Right hindlimb (tissue), 1 donor: ENCODE measurements around the gene LRRC8D.

Source experiments
- DNase-seq: peaks from one replicate; pipeline ENCODE4 v3.0.0-alpha.2; 2018

Gene LRRC8D

GRCh38 chr1:89943846-89944781 is 123.3 kb downstream of the LRRC8D start:
- no peak for DNase-seq

DNA sequence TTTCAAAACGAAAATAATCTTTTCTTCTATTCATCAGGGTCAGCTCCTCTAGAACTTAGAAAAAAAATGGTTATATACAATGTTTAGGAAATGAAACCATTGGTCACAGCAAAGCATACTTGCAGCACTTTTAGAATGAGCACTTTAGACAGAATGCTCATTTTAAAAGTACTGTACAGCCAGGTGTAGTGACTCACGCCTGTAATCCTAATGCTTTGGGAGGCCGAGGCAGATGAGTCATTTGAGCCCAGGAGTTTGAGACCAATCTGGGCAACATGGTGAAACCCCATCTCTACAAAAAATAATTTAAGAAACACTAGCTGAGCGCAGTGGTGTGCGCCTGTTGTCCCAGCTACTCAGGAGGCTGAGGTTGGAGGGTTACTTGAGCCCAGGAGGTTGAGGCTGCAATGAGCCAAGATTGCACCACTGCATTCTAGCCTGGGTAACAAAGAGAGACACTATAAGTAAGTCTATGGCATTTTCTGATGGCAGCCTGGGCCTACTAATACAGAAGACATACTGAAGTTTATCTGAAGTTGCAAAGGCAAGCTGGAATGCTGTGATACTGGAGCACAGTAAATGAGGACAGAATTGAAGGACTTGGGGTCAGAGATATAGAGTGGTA is 125.1 kb downstream of the LRRC8D start:
- DNase-seq = no peak

GRCh38 chr1:89946532-89946931 is 125.7 kb downstream of the LRRC8D start:
- DNase-seq = no peak

- DNase-seq = no peak
Measured at GRCh38 chr1:89948722-89949345, 128.0 kb downstream of the LRRC8D start.

DNA sequence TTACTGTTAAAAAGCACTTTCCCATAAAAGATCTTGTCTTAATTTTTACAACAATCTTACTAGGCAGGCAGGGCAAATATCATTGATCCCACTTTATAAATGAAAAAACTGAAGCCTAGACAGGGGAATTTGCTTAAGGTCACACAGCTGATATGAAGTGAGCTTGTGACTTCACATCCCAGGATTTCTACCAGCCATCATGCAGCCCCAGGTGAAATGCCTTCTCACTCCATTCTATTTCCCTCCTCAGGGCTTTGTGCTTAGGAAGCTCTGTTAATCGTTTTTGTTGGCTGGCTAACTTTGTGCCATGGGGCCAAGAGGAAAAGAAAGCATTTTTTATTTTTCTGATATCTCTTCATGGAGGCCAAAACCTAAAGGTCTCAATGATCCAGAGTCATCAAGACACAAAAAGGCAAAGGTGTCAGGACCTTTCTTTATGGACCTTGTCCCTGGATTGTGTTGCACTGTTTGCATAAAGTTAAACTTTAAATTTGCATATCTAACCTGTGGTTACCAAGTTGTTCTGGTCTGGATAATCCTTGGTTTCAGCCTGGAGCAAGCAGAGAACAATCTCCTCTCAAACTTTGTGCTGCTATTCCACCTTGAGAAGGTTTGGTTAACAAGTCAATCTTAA is 129.3 kb downstream of the LRRC8D start:
- no peak for DNase-seq

DNA sequence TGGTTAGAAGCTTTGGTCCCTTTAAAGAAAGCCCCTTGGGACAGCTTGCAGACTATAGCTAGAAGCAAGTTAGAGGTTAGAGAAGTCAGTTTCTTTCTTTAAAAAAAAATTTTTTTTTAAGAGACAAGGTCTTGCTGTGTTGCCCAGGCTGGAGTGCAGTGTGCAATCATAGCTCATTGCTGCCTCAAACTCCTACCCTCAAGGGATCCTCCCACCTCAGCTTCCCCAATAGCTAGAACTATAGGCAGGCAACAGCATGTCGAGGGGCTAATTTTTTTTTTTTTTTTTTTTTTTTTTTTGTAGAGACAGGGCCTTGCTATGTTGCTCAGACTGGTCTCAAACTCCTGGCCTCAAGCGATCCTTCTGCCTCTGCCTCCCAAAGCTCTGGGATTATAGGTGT is 129.9 kb downstream of the LRRC8D start:
- no peak for DNase-seq

DNA sequence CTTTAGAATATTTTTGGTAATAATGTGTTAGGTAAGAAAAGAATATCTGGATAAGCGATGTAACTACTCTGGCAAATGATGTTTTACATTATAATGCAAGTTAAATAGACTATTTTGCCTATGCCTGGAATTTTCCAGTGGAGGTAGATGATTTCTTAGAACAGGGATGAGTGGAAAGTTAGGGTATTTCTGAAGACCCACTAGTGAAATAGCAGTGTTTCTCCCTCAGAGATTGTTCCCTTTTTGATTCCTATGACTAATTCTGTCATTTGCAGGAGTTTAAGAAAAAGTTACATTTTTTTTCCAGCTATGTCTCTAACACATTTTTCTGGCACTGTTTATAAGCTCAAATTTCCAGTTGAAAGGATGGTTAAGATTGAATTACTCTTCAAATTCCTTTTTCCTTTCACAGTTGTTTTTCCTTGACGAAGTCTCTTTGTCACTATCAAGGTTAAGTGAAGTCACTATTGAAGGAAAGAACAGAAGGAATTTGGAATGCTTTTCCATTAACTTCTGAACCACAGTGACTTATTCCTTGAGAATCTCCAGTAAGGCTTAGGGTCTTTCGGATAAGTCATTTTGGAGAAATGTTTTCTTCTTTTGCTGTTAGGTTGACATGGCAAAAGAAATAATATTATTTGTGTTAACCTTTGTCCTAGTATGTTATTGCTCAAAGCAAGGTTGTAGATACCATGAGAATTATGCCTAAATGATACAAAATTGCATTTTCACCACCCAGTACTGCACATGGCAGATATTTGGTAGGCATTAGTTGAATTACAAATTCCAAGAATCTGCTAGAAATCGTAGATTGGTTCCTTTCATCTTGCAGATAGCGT is 131.2 kb downstream of the LRRC8D start:
- no peak for DNase-seq

DNA sequence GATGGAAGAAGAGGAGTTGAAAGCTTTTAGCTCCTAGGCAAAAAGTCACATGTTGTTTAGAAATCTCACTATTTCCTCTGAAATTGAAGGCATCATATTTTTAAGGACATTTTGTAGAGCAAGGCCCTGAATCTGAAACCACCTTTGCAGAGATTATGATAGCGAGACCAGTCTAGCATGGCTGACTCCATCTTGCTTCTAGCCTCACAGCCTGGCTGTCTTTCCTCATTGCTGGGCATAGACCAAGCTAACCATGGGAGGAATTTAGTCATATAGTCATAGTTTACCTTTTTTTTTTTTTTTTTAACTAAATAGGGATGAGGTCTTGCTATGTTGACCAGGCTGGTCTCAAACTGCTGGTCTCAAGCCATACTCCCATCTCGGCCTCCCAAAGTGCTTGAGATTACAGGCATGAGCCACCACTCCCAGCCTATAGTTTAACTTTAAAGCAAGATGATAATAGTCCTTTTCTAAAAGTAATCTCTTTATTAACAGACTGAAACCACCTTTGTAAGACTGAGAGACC is 131.8 kb downstream of the LRRC8D start:
- DNase-seq = no peak

GRCh38 chr1:89953131-89953626 is 132.3 kb downstream of the LRRC8D start:
- no peak for DNase-seq

DNA sequence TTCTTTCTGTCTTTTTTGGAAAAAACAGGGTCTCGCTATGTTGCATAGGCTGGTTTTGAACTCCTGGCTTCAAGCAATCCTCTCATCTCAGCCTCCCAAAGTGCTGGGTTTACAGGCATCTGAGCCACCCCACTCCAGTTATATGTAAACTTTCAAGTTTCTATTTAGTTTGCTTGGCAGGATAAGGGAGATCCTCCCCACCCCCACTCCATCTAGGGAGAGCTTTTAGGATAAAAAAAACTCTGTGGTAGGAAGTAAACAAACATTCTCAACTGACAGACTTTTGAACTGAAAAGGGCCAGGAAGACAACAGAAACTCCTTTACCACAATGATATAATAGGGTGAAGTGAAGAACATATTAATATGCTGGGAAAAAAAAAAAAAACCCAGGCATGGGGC is 133.1 kb downstream of the LRRC8D start:
- DNase-seq = no peak

DNA sequence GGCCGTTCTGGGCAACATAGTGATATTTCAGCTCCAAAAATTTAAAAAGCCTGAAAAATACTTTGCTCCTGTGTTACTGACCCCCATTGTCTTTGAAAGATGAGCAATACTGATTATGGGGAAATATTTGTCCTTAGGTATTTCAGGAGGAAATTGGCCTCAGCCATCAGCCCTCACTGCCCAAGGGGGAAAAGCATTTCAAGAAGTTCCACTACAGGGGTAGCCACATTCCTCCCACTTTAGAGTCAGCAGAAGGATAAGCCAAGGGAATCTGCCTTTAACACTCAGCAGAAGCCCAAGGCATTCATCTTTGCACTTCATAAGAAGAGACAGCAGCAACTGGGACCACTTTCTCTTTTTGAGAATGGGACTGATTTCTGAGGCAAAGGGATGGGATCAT is 133.6 kb downstream of the LRRC8D start:
- DNase-seq = no peak

DNA sequence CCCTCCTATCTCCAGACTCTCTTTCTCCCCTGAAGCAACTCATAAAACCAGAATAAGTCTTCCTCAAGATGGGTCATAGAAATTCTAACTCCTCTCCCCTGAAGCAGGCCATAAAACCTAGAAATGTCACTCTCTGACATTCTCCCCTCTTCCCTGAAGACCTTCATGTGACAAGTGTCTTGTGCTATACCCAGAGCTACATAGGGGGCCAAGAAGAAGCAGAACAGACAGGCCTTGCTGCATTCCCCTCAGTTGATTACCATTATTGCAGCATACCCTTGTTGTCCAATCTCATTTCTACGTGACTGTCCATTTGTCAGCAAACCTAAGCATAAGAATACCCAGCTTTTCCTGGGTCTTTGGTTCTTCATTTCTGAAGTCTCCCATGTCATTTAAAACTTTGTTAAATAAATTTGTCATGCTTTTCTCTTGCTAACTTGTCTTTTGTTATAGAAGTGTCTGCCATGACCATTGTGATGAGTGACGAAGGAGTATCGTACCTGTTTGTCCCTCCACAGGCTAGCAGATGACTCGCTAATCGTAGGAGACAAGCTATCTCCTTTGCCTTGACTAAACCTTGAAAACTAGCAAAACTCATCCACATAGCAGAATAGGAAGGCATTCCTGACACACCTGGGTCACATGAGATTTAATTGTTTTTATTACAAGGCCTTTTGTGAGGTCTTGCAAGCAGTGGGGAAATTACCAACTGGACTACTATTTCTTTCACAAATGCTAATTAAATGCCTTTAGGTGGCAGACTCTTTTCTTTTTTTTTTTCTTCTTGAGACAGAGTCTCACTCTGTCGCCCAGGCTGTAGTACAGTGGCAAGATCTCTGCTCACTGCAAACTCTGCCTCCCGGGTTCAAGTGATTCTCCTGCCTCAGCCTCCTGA is 134.7 kb downstream of the LRRC8D start:
- DNase-seq = no peak

- DNase-seq = no peak
Measured at GRCh38 chr1:89957107-89957506, 136.3 kb downstream of the LRRC8D start.

- no peak for DNase-seq
Measured at GRCh38 chr1:89958851-89959654, 138.2 kb downstream of the LRRC8D start.

DNA sequence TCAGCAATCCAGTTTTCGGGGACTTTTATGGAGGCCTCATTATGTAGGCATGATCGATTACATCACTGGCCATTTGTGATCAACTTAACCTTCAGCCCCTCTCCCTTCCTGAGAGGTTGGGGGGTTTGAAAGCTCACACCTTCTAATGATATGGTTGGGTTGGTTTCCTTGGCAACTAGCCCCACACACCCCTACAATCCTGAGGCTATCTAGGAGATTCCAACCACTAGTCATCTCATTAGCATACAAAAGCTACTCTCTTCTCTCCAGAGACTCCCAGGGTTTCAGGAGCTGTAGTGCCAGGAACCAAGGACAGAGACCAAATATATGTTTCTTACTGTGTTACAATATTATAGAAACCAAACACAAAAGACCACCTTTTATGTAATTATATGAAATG is 138.9 kb downstream of the LRRC8D start:
- DNase-seq = no peak

DNA sequence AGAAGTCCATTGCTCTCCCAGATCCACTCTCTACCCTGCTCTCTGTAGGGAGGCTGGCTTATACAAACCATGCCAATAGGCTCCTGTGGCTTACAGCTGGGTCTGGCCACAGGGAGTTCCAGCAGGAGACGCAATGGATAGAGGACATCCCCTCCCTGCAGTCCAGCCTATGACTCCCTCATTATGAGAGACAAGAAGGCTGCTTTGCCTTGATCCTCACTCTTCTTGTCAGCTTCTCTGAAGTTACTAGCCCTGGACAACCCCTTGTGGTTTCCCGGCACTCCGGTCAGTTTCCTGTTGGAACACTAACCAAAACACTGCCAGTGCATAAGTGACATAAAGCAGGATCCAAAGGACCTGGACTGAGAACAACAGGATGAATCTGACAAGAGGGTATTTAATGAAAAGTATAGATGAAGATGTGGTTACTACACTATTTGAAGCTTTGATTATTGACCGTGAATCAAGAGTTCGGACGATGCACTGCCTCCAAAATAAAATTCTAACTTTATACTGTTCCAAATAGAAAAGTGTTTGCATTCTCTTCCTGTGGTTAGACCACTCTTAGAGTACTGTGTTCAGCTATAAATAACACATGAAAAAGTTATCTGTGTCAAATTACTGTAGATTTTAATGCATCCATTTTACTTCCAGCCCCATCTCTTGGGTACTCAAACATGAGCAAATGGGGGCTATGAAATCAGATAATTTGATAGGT is 141.4 kb downstream of the LRRC8D start:
- DNase-seq = no peak

DNA sequence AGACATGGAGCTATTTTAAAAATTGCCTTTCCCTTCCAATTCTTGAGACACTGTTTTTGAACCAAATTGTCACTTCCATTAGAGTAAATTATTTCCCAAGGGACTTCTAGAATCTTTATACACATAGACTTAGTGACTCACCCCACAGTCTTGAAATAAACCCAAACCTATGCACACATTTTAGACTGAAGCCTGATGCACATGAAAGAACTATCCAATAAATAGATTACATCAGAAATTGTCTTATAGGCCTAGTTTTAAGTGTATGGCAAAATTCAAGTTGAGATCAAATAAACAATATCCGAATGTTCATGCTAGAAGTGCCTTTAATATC is 141.9 kb downstream of the LRRC8D start:
- no peak for DNase-seq

DNA sequence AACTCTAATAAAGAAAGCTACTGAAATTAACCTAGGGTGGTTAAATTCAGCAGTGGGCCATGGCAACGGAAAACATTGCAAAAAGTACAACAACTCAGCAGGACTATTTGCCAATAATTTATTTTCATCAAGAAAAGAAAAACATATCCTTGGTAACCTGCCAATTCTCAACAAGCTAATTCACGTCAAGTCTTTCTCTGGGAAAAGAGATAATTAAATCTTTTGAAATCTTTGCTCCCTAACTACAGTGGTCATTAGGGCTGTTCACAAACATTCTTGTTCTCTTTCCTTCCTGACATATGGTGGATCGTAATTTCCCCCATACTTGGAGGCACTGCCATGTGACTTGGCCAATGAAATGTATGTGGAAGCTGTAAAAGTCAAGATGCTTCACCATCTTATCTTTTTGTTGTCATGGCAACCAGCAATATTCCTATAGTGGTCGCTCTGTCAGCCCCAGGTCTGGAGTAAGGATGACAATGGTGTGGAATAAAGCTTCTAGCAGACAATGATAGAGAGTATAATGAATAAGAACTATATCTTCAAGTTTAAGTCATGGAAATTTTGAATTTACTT is 144.4 kb downstream of the LRRC8D start:
- no peak for DNase-seq

DNA sequence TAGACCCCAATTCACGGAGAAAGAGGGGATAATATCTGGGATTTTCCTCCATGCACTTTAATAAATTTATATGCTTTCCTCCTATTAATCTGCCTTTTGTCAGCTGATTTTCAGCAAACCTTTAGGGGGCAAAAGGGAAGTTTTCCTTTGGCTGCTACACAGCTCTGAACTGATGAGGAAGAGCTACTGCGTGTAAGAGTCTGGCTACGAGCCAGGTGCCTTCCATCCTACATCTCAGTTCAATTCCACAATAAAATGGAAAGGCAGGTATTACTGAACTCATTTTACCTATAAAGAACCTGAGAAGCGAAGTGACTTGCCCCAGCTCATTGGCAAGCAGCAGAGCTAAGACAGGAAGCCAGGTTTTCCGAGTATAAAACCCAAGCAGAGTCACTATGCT is 145.8 kb downstream of the LRRC8D start:
- DNase-seq = no peak
